HUES64 (cell line): ENCODE data around the gene SORCS3.

Experiments
- H3K27ac ChIP-seq: 2 replicates; pipeline ENCODE4 v1.7.0; 2013; ENCODE audit warnings: low read depth, low read length, inconsistent platforms
- H3K27me3 ChIP-seq: 2 replicates; pipeline ENCODE4 v1.6.1; 2013; ENCODE audit warnings: mild to moderate bottlenecking, low read length; ENCODE audit not compliant: insufficient read depth
- H3K36me3 ChIP-seq: 2 replicates; pipeline ENCODE4 v1.6.1; 2013; ENCODE audit warnings: mild to moderate bottlenecking, low read length; ENCODE audit not compliant: insufficient read depth
- H3K4me1 ChIP-seq: 2 replicates; pipeline ENCODE4 v1.6.1; 2013; ENCODE audit warnings: mild to moderate bottlenecking, low read length, moderate library complexity; ENCODE audit not compliant: insufficient read depth
- H3K4me3 ChIP-seq: 2 replicates; pipeline ENCODE4 v1.5.1; 2013; ENCODE audit warnings: mild to moderate bottlenecking, low read length, moderate library complexity
- H3K9ac ChIP-seq: 2 replicates; pipeline ENCODE4 v1.6.1; 2013; ENCODE audit warnings: mild to moderate bottlenecking, low read depth, low read length
- H3K9me3 ChIP-seq: 2 replicates; pipeline ENCODE4 v1.6.1; 2013; ENCODE audit warnings: low read depth, low read length; ENCODE audit not compliant: insufficient read depth
- WGBS: fragments of 150-250, 120-280 bp; methylation state at CpG from one replicate; pipeline ENCODE4 v1.1.7; 2013; ENCODE audit warnings: missing lambda C conversion rate; 5-methylcytosine and 5-hydroxymethylcytosine counted together

The SORCS3 gene

DNA sequence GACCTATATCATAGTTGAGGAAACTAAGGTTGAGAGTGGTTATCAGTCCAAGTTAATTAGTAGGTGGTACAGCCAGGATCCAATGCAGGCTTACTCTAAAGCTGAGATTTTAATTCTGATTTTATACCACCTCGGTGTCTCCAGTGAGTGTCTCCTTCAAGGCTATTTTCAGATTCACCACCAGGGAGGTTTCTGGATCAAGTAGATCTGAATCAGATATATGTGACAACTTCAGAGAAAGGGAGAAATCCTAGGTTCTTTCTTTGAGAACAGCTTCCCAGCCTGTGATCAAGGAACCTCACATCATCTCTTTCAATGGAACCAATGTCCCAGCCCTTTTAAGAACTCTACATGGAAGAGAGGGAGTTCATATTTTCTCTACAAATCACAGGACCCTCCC lies 429.2 kb downstream of the SORCS3 start:
- Histone ChIP-seq H3K27ac (no peak overlapping the region), H3K36me3 (no peaks in the 10 kb centered on the region), H3K4me3 (no peak overlapping the region), H3K27me3 (no peaks in the 10 kb centered on the region), H3K9me3 (no peaks in the 10 kb centered on the region), H3K4me1 (no peaks in the 10 kb centered on the region), H3K9ac (no peak overlapping the region)
- 100% methylated on average over 1 of the region's 1 CpG for WGBS

DNA sequence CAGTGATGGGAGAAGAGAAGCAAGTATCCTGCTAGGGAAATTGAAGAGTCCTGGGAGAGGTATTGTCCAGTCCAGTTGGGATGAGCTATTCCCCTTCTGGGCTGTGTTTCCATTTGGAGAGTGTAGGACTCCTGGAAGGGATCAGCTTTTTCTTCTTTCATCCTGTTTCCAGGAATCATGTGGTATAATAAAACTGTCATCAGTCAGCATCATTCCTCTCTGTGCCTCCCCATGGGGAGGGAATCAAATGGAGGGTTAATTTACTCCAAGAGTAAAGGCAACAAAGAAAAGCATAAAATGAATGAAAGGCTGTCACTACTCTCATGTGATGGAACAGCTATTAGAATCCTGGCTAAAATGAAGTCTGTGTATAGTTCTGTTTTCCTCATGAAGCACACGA lies 429.9 kb downstream of the SORCS3 start:
- WGBS: 94% methylated on average over 1 of the region's 1 CpG
- Histone ChIP-seq H3K27ac (no peak overlapping the region), H3K4me1 (no peaks in the 10 kb centered on the region), H3K9me3 (no peaks in the 10 kb centered on the region), H3K9ac (no peak overlapping the region), H3K27me3 (no peaks in the 10 kb centered on the region), H3K4me3 (no peak overlapping the region), H3K36me3 (no peaks in the 10 kb centered on the region)

DNA sequence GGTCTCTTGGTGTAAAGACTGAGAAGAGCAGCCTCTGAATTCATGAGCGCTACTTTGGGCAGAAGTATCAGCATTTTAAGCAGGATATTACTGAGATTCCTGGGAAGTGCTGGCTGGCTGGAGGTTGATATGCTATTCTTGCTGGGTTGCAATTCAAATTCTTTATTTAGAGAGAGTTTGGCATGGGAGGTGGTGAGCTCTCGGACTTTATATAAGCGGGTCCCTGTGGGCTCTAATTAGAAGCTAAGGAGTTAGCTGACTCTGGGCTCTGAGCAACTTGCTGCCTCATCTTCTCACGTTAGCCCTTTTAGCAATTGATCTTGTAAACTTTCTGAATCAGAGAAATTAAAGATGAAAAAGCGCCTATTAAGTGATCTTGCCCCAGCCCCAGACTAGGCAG lies 430.9 kb downstream of the SORCS3 start:
- WGBS: 95% methylated on average over 5 of the region's 5 CpGs
- Histone ChIP-seq H3K9me3 (no peaks in the 10 kb centered on the region), H3K36me3 (no peaks in the 10 kb centered on the region), H3K9ac (no peak overlapping the region), H3K4me3 (no peak overlapping the region), H3K27me3 (no peaks in the 10 kb centered on the region), H3K4me1 (no peaks in the 10 kb centered on the region), H3K27ac (no peak overlapping the region)

DNA sequence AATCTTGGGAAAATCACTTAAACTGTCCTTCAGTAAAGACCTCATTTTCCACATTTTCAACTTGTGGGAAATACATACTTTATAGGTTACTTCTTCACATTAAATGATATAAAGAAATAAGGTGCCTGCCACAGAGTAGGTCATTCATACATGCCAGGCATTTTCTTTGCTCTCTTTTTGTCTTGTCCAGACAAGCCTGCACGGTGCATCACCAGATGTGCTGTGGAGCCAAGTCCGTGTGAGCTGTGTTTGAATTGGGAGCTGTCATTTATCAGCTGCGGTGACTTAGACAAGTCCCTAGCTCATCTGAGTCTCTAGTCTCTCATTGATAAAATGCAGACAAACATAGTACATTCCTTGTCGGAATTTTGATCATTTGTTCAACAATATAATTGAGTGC lies 432.9 kb downstream of the SORCS3 start:
- H3K9me3 ChIP-seq: no peaks in the 10 kb centered on the region
- H3K9ac ChIP-seq: no peak overlapping the region
- H3K4me1 ChIP-seq: no peaks in the 10 kb centered on the region
- no peaks in the 10 kb centered on the region for H3K36me3 ChIP-seq
- no peak overlapping the region for H3K4me3 ChIP-seq
- no peak overlapping the region for H3K27ac ChIP-seq
- WGBS: 97% methylated on average over 4 of the region's 4 CpGs
- no peaks in the 10 kb centered on the region for H3K27me3 ChIP-seq

DNA sequence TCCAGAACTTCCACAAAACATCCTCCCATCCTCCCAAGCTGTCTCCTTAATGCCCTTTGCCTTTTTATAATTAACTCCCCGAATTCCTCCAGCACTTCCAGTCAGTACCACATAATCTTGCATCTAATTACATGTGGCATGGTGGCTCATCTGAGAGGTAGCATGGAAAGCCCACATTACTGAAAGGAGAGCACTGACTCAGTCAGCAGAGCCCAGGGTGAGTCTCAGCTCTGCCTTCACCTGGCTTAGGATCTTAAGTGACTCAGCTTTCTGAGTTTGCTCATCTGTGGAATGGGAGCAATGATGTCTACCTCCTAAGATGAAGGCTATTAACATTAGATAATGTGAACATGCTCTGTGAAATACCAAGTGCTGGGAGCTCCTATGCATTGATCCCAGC lies 433.9 kb downstream of the SORCS3 start:
- no peak overlapping the region for H3K4me3 ChIP-seq
- no peak overlapping the region for H3K9ac ChIP-seq
- H3K4me1 ChIP-seq: no peaks in the 10 kb centered on the region
- no peaks in the 10 kb centered on the region for H3K27me3 ChIP-seq
- no peaks in the 10 kb centered on the region for H3K9me3 ChIP-seq
- H3K27ac ChIP-seq: no peak overlapping the region
- no peaks in the 10 kb centered on the region for H3K36me3 ChIP-seq
- WGBS: 91% methylated on average over 1 of the region's 1 CpG

DNA sequence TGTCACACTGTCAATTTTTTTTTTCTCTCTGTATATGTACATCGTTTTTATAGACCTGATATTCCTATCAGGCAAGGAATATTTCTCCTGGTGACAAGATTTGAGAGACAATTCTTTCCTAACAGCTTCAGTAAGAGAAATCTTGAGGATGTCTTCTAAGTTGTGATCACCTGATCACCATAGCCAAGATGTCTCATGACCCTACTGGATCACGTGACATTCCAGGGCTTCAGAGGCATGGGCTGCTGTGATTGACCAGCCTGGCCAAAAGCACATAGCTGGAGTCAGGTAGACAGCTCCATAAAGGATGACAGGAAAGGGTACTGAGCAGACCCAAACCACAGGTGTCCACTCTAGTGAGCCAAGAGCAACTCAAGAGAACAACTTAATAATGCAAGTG lies 444.9 kb downstream of the SORCS3 start:
- Histone ChIP-seq H3K4me1 (no peaks in the 10 kb centered on the region), H3K9me3 (no peaks in the 10 kb centered on the region), H3K27ac (no peak overlapping the region), H3K4me3 (no peak overlapping the region), H3K27me3 (no peaks in the 10 kb centered on the region), H3K9ac (no peak overlapping the region), H3K36me3 (no peaks in the 10 kb centered on the region)
- WGBS: 100% methylated on average over 2 of the region's 2 CpGs

DNA sequence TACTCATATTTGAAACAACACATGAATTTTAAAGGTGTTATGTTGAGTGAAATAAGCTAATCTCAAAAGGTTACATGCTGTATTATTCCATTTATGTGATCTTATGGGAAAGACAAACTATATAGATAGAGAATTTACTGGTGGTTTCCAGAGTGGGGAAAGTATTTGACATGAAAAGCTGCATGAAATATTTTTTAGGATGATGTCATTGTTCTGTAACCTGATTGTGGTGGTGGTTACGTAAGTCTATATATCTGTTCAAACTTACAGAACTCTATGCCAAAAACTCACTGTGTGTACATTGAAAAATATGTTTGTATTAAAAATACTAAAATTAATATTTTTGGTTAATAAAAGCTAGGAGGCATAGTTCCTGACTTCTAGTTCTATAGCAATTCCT lies 453.0 kb downstream of the SORCS3 start:
- Histone ChIP-seq H3K4me1 (no peaks in the 10 kb centered on the region), H3K27me3 (no peaks in the 10 kb centered on the region), H3K36me3 (no peaks in the 10 kb centered on the region), H3K9ac (no peak overlapping the region), H3K4me3 (no peak overlapping the region), H3K27ac (no peak overlapping the region), H3K9me3 (no peaks in the 10 kb centered on the region)
- no CpG with 5 or more reads among the region's 1 CpG for WGBS

DNA sequence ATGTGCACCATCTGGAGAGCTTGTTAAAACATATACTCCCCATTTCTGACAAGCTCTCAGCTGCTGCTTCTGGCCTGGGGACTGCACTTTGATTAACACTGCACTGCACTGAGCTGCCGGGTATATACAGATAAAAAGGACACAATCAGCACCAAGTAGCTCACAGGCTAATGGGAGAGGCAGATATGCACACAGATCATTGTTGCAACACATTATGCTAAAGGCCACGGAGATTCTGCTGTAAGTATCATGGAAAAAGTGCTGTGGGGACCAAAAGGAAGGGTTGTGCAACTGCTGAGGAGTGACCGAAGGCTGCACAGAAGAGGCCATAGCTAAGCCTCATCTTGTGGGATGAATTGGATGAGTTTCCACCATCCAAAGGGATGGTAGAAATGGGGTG lies 455.2 kb downstream of the SORCS3 start:
- Histone ChIP-seq H3K9ac (no peak overlapping the region), H3K4me1 (no peaks in the 10 kb centered on the region), H3K9me3 (no peaks in the 10 kb centered on the region), H3K27me3 (no peaks in the 10 kb centered on the region), H3K4me3 (no peak overlapping the region), H3K36me3 (no peaks in the 10 kb centered on the region), H3K27ac (no peak overlapping the region)
- 94% methylated on average over 3 of the region's 3 CpGs for WGBS

DNA sequence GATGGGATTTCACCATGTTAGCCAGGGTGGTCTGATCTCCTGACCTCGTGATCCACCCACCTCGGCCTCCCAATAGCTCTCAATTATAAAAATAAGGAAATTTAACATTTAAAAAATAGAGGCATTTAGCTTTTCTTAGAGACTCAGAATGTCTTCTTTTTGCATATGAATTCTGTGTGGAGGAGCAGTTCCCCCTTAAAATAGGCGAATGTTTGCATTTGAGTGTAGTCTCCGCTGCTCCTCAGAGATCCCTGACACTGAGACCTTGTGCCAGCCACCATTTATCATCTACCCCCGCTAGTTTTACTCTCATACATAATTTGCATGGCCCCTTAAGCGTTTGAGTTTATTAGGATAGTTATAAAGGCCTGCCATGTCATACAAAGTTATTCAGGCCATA lies 461.9 kb downstream of the SORCS3 start:
- Histone ChIP-seq H3K9ac (no peak overlapping the region), H3K9me3 (no peaks in the 10 kb centered on the region), H3K4me3 (no peak overlapping the region), H3K27me3 (no peaks in the 10 kb centered on the region), H3K4me1 (peaks cover 15% of the 10 kb centered on the region; the same call in 1 of the 2 replicates), H3K27ac (no peak overlapping the region), H3K36me3 (no peaks in the 10 kb centered on the region)
- 22% methylated on average over 3 of the region's 6 CpGs for WGBS

DNA sequence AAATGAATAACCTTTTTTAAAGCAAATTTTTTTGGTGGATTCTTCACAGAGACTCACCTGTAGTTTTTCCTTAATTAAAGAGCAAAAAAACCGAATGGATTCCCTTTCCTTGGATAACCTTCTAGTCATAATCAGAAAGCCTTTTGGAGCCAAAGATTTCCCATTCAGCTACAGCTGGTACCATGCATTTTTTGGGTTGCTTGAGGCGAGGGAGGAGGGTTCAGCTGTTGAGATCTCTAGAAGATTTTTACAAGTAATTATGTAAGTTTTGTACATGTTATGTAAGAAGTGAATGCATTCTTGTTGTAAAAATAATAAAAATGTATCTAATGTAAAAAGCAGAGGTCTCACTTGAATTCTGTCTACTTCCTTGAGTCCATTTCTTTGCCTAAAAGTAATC lies 463.2 kb downstream of the SORCS3 start:
- Histone ChIP-seq H3K27me3 (no peaks in the 10 kb centered on the region), H3K4me1 (peaks cover 15% of the 10 kb centered on the region; the same call in 1 of the 2 replicates), H3K4me3 (no peak overlapping the region), H3K9me3 (no peaks in the 10 kb centered on the region), H3K9ac (no peak overlapping the region), H3K27ac (no peak overlapping the region), H3K36me3 (no peaks in the 10 kb centered on the region)
- 91% methylated on average over 2 of the region's 2 CpGs for WGBS

DNA sequence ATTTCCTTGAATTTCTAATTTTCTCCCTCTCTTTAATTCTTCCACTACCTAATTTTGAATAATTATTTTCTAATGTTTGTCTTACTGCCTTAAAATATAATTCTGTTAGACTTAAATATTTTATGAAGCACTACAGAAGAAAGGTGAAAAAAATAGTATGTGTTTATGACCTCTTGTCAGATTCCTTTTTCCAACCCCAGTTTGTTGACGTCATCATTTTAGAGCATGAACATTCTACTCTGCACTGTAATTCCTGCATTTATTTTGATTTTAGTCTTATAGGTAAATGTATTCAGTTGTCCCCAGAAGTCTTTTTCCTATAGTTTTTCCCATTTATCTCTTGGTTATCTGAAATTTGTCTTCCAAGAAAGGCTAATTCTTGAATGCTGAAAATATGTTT lies 468.1 kb downstream of the SORCS3 start:
- H3K27ac ChIP-seq: no peak overlapping the region
- WGBS: no CpG with 5 or more reads among the region's 1 CpG

DNA sequence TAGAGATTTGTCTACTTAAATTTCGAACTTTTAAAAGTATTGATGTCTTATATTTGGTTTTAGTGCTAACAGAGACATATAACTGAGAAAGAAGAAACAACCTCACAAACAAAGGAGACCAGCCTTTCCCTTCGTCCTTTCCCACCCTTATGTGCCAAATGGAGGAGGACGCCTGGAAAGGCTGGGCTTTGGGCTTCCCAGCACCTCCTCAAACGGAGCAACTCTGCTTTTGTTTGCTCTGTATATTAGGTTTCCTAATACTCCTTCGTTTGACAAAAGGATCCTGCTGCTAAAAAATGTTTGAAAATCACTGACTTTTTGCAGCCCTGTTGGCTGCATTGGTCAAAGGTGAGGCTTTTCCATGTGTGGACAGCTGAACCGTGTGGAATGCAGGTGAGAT lies 471.8 kb downstream of the SORCS3 start:
- Histone ChIP-seq H3K9ac (no peak overlapping the region), H3K27me3 (no peaks in the 10 kb centered on the region), H3K4me1 (peaks cover 17% of the 10 kb centered on the region), H3K36me3 (no peaks in the 10 kb centered on the region), H3K4me3 (no peak overlapping the region), H3K27ac (no peak overlapping the region), H3K9me3 (peaks cover 3% of the 10 kb centered on the region; the same call in 1 of the 2 replicates)
- WGBS: 57% methylated on average over 5 of the region's 6 CpGs

More for the DNA sequence above, 468.1 kb downstream of the SORCS3 start:
- peaks cover 3% of the 10 kb centered on the region; the same call in 1 of the 2 replicates for H3K9me3 ChIP-seq
- no peak overlapping the region for H3K9ac ChIP-seq
- no peaks in the 10 kb centered on the region for H3K36me3 ChIP-seq
- peaks cover 17% of the 10 kb centered on the region for H3K4me1 ChIP-seq
- H3K4me3 ChIP-seq: no peak overlapping the region
- H3K27me3 ChIP-seq: no peaks in the 10 kb centered on the region
